Pulmonary artery endothelial cell (primary cell): ENCODE measurements around the gene SLC4A11. TPM values are rescaled to one million over a fixed set of nuclear protein-coding genes. Genes with fewer than 3 reads are reported as not detected.

Source experiments
- DNase-seq: peaks from one replicate; pipeline ENCODE4 v3.0.0-alpha.2; 2011; ENCODE audit warnings: low read depth, low spot score
- total RNA-seq: library from RNA; depleted of rRNA; stranded (reverse); fragments of >200 nt; gene quantifications from 2 replicates; pipeline ENCODE4 v1.2.3, GENCODE V29; 2014

SLC4A11 gene
- 3.0 and 4.3 TPM in 2 replicates for total RNA-seq

DNA sequence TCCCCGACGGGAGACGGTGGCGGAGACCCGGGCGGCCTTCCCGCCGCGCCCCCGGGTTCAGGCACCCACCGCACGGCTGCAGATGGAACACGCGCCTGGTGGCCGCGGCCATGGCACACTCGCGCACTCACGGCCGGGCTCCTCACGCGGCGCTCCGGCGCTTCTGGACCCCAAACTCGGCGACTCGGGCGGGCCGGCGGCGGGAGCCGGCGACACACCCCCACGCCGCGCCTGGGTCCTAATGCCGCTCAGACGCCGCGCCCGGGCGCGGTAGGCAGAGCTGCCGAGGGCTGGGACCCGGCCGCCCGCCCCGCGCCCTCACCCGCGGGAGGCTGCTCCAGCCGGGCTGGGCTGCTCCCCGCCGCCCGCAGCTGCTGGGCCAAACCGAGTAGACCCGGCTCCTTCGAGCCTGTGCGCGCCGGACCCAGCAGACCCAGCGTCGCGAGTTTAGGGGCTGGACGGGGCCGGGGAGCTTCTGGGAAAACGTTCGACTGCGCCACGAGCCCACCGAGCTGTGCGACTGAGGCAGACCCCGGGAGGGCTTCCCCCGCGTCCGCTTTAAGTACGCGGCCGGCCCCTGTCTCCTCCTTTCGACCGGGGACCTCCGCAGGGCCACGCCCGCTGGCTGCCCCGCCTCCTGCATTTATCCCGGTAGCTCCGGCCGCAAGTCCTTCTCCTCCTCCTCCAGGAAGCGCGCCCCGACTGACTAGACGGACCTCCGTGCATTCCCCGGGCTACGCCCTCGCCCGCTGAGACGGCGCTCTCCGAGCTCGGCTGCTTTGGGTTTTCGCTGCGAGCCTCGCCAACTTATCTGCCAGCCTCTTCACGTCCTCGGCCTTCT, at the start of gene SLC4A11:
TSS of gene SLC4A11 (minus strand) at position 165 of the 841 bp plus-strand sequence. CDS start at position 112, 53 bp downstream.
- no peak for DNase-seq

DNA sequence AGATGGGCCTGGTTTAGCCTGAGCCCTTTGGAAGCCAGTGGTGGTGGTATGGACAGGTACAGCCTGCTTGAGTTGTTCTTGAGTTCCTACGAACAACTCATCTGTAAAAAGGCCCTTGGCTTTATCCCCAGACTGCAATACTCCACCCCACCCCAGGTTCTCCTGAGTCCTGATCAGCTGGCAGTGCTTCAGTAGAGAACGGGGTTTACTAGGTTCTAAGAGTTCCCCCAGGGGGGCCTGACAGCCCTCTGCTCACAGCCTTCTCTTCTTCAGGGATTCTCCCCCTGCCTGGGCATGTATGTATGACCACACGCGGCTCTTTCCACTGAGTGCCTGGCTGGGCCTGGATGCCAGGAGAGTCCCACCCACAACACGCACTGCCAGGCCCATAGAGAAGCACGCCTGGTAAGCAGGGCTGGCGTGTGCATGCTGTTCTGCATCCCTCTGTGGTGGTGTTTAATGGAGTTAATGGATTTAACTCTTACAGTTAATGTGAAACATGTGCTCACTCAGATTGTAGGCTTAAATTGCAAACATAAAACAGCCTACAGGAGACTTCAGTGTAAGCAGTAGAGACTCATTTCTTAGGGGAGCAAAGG, 44.3 kb upstream of the SLC4A11 start:
- no peak for DNase-seq

DNA sequence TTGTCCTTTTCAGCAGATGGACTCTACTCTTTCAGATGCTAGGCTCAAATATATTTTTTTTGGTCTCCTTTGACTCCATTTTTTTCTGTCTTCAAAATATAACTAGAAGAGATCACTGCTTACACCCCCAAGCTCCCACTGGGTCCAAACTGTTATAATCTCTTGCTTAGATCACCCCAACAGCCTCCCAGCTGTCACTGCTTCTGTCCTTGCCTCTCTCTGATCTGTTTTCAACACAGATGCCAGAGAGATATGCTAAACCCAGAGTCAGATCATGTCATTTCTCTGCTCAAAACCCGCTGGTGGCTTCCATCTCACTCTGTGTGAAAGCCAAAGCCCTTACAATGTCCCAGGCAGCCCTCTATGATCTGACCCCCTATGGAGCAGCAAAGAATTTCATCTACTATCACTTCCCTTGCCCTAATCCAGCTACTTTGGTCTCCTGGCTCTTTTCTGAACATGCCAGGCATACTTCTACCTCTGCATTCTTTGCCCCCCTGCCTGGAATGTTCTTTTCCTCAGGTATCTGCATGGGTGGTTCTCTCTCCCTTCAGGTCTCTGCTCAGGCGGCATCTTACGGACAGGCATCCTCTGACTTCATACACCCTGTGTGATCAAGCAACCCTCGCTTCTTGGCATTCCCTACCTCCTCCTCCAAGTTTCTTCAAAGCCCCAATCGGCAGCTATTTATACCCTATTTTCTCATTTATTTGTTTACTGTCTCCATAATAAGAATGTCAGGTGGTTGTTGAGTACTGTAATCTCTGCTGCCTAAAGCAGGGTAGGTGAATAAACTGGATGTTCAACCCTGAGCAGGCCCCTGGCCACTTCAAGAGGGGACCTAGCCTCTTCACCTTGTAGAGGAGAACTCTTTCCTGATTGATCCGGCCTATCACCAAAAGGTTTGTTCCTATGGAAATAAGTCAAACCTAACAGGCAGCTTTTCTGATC, 43.6 kb upstream of the SLC4A11 start:
- no peak for DNase-seq

DNA sequence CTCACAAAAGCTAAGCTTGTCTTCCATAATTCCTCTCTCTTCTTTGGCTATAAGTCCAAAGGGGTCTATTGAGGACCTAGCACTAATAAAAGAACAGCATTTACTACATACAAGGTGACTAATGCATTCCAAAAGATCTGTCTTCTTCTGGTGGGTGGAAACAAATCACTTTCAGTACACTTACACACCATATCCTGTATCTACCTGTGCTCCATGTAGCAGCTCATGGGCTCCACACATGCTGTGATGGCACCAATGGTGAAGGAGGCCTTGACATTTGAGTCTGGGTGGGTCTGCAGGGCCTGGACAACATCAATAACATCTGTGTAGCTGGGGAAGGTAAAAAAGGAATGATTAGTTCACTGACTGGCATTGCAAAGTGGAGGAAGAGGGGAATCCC, 42.4 kb upstream of the SLC4A11 start:
- no peak for DNase-seq

DNA sequence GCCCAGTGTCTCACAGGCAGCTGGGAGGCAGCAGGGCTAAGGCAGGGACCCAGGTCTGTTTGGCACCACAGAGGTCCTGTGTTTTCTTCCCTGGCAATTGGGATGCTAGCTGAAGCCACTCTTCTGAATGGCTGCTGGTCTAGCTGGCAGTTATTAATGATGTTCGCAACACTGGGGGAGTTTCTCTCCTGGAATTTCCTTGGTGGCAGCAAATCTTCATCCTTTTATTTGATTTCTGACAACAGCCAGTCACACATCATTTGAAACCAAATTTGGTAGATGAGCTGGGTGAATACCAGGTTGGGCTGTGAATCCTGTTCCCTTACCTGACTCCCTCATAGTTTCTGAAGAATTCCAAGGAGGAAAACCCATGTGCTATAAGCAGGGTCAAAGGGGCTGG, 40.8 kb upstream of the SLC4A11 start:
- DNase-seq, result no peak

DNA sequence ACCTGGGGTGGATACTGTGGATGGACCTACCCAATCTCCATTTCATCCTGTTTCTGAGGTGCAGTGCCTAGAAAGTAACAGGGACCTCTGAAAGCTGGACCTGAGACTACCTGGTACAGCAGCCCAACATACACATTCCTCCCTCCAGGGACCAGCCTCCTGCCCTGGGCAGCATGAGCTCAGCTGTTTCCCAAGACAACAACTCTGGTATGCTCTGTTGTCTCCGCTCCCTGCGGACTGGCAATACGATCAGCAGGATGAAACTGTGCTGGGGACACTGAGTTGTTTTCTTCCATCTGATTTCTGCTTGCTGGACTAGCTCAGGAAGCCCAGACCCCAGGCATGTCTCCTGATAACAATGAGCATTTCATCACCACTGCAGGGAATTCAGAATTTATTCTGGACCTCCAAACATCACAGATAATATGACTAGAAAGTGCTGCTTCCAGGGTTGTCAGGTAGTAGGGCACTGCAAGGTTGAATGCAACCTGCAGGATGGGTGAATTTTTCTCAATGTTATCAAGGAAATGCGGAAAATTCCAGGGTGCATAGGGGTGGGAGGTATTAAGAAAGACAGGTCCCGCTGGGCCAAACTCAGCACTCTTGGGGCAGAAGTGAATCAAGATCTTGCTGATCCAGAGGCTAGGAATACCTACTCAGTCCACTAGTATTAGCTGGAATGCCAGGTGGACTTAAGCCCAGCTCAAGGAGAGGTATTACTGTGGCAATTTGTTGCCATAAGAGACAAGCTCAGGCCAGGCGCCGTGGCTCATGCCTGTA, 38.9 kb upstream of the SLC4A11 start:
- DNase-seq, result no peak

DNA sequence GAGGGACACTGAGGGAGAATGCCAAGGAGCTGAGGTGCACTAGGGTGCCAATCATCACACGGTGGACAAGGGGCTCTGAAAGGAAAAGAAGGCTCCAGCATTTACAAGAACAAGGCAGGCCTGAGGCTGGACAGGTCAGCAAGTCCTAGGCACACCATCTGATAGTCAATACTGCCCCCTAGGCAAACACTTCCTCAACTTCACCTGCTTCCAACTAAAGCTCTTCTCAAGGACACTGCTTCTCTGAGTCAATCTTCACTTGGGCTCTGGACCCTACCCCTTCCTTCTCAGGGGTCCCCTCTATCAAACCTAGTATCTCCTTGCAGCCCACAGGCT, 37.7 kb upstream of the SLC4A11 start:
- no peak for DNase-seq

DNA sequence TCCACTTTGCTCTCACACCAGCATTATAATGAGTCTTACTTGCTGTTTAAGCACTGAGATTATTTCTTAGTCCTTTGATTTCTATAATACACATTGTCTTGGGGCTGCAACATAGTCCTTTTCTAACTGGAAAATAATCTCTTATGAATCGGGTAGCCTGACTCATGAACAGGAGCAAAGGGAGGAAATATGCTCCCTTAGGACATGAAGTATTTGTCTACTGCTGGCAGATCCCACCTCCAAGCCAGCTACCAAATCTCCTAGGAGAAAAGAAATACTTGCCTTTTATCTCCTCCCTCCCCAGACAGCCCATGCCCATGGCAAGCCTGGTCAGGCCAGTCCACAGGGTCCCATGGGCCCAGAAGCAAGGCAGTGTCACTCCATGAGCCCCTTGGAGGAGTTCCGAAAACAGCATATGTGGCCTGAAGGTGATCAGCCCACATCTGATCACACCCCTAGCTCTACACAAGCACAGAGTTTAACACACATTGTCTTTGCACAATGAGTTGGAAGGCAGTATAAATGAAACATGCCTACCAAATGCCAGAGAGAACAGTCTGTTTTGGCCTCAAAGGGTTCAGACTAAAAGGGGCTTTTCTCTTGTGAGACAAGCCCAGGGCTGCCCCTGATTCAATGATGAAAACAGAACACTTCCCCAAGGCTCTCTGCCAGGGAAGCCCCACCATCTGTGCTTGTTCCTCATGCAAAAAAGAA, 37.1 kb upstream of the SLC4A11 start:
- no peak for DNase-seq

DNA sequence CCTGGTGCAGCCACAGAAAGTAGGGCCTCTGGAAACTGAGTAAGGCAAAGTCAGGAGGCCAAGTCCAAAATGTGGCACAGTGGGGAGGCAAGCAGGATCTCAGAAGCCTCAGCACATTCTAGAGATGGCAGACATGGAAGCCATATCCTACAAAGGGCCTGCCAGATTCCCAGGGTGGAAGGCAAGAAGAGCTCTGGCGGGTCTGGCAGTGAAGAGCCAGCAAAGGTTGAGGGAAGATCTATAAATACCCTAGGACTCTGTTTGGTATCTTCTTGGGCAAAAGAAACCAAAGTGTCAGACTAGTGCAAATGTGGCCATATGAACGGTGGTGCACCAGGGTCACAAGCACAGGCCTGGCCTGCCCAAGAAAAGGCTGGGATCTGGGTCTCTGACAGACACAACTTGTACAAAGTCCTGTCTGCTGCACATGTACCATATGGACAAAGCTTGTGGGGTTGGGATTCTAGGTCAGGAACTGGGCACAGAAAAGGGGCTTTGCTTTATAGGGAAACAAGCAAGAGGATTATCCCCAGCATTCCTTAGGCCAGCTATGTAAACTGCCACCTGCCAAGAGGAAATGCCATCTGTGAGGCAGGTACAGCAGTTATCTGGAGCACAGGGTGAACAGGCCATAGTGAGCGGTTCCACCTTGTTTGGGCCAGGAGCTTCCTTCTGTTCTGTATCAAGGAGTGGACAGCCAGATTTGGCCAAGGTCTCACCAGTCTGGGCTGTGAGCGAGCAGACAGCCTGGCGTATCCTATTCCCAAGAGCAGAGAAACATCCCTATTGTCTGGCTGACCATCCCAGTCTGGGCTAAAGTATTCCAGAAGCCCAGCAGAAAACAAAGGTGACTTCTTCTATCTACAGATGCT, 36.3 kb upstream of the SLC4A11 start:
- no peak for DNase-seq

DNA sequence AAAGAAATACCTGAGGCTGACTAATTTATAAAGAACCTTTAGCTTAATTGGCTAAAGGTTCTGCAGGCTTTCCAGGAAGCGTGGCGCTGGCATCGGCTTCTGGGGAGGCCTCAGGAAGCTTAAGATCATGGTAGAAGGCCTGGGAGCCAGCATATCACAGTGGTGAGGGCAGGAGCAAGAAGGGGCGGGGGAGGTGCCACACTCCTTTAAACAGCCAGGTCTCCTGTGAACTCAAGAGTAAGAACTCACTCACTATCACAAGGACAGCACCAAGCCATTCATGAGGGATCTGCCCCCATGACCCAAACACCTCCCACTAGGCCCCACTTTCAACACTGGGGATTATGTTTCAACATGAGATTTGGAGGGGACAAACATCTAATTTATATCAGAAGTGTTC, 34.4 kb upstream of the SLC4A11 start:
- DNase-seq, result no peak

DNA sequence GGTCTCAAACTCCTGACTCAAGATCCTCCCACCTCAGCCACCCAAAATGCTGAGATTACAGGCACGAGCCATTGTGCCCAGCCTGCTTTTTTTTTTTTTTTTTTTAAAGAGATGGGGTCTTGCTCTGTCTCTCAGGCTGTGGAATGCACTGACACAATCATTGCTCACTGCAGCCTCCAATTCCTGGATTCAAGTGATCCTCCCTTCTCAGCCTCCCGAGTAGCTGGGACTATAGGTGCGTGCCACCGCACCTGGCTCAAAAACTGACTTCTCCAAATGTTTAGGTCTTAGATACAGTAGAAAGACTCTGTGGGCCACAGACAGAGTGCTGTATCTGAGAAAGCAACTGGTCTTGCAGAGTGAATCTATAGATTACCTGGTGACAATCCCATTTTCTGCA, 31.1 kb upstream of the SLC4A11 start:
- no peak for DNase-seq

DNA sequence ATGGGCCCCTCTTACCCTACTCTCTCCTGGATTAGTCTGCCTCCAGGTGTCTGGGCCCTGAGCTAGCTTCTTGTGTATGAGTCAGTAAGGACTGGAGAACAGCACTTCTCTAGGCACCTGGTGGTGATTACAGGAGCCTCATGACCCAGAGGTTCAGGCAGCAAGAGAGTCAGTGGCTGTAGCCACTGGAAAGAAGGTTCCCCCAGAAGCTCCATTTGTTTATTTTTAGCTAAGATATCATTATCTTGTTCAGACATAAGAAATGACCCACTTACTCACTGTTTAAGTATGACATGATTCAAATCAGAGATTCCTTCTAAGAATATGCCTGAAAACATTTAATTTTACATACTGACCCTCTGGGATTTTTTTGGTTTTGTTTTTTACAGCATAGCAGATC, 23.6 kb upstream of the SLC4A11 start:
- no peak for DNase-seq

DNA sequence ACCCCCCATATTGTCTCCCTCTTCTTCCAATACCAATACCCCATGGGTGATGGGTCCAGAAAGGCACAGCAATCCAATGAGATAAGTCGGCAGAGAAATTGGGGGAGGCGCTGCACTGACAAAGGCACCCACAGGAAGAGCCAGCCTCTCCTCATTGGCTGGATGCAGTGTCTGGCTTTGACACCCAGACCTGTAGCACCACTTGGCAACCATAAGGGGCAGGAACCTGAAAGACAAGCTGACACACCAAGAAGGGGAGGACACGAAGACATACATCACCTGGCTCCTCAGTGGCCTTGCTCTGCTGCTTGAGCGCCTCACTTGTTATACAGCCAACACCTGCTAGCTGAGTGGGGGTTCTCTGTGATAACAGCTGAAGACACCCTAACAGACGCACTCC, 19.4 kb upstream of the SLC4A11 start:
- DNase-seq, result no peak

DNA sequence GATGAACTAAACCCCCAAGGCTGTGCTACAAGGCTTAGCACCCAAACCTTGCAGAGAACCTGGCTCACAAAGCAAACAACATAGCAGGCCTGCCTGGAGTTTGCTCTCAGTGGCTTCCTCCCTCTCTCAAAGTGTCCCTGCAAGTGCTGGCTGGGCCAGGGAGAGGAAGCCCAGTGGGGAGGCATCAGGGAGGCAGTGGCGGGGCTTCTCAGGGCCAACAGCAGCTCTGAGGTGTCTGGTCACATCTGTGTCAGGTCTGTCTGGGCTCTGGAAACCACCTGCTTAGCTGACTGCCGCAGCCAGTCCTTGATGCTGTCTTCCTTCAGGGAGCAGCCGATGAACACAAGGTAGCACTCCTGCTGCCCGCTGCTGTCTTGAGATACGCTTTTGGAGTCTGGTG, 16.7 kb upstream of the SLC4A11 start:
- no peak for DNase-seq

DNA sequence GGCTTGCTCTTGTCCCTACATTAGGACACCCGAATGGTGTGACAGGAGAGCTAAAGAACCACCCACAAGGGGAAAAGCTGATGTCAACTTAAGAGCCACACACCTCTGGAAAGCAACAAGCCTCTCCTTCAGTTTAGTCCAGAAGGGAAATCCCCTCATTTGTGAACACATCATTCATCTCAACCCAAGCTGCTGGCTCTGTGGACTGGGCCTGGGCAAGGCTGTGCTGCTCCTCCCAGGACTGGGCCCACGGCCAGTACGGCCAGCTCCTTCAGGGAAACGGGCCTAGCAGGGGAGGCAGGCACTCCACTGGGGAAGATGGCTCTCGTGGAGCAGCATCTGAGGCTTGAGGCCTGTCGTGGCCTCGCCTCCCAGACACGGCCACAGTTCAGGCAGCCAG, 12.8 kb upstream of the SLC4A11 start:
- DNase-seq, result no peak

DNA sequence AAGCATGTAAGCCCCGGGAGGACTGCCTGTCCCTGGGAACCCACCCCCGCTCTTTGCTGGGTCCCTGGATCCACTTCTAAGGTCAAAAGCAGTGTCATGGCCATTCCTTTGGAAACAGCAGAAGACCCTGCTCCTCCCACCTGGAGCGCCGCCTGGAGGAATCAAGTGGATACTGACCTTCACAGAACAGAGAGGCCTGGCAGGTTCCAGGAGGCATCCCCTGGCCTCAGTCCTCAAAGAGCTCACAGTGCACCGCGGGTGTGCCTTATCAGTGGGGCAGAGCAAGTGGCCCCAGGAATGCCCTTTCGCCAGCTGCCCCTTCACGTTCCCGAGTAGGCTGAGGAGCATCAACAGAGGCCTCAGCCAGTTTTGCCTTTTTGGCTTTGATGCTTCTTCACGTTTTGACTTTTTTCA, 11.1 kb upstream of the SLC4A11 start:
- DNase-seq, result no peak

DNA sequence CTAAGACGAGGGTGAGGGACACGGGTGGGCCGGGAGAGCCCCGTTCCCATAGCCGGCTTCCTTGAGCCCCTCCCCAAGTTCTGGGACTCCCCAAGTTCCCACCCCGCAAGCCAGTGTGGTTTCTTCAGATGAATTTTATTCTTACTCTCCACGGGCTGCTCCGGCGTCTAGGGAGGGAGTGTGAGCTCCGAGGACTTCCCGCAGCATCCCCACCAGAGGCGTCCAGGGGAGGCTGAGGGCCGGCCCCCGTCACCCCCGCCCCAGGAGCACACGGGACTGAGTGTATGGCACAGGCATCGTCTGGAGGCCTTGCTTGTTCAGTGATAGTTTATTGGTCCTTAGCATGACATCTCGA, 10.0 kb upstream of the SLC4A11 start:
- DNase-seq, result no peak

DNA sequence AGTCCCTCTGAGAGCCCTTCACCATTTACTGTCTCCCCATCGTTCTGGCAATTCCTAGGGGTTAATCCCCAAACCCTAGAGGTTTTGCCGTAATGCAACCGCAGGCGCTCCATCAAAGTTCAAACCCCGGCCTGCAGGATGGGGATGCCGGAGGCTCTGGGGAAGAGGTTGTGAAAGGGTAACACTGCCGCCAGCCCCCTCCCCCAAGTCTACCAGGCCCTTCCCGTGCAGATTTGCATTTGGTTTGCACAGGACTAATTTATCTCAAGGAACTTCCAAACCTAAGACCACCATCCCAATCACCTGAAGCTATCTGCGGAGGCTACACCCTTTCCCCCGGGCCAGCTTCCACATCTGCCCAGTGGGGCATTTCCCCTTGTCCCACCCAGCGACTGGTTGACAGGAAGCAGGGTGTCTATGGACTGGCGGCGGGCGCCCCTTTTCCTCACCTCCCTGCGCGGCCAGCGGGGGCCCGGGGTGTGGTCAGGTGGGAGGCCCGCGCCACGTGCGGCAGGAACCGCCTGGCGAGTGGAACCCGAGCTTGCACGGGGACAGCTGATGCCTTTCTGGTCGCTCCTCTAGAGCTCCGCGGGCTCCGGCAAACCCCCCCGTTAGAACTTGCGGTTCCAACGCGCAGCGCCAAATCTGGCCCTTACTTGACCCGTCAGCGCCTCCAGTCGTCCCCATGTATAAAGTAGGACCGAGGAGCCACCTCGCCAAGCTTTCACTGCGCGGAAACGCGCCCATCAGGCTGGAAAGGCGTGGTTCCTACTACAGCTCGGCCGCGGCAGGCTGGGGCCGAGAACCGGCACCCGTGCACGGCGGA, 9.4 kb upstream of the SLC4A11 start:
- no peak for DNase-seq

DNA sequence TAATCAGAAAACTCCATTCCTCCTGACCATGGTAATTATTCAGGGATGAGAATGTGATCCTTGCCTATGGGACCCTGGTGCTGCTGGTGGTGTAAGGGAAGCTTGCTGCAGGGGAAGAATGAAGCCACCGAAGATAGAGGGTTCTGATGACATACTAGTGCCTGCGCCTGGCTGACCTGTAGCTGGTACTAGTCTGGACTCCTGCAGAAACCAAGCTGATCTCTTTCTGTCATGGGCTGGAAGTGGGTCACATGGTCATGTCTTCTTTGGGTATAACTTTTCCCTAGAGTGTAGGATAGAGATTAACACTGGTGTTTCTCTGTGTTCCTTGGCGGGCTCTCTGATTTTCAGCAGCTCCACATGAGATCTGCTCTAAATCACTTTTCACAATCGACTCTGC, 8.6 kb upstream of the SLC4A11 start:
- DNase-seq, result no peak
